Measurements from ENCODE around the gene RALGDS. TPM values are rescaled to one million over a fixed set of nuclear protein-coding genes. Genes with fewer than 3 reads are reported as not detected.

The RALGDS gene
- total RNA-seq, 6 experiments from 2014 or later, result 12.1 to 15.8 (median 14.8) TPM

DNA sequence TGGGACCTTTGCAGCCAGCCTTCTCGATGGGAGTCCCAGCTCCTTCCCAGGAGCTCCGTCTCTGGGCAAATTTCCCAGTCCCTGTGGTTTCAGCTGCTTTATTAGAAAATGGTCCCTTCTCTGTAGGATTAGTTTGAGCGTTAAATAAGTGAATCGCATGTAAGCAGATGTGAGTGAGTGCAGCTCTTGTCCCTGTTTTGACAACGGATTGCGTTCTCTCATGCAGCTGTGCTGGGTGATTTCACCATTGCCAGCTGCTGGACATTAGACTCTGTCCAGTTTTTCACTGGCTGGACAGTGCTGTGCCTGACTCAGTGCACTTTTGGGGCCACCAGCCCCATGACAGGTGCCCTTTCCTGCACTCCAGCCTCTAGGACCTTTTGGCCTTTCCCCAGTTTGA lies 70.9 kb downstream of the RALGDS start:
- no peak for DNase-seq
- no peak overlapping the region for H3K27ac Mint-ChIP-seq
- H3K27me3 Mint-ChIP-seq (ENCODE audit: insufficient read depth), result peaks cover 2% of the 10 kb centered on the region; the same call in 1 of the 2 replicates
- H3K36me3 Mint-ChIP-seq (ENCODE audit: low read depth), result peaks cover 11% of the 10 kb centered on the region
- peaks cover 13% of the 10 kb centered on the region for H3K4me1 Mint-ChIP-seq (ENCODE audit: low read depth)
- H3K4me3 Mint-ChIP-seq, result no peak overlapping the region
- H3K9me3 Mint-ChIP-seq, result no peaks in the 10 kb centered on the region
- TF ChIP-seq, protein P1, sequence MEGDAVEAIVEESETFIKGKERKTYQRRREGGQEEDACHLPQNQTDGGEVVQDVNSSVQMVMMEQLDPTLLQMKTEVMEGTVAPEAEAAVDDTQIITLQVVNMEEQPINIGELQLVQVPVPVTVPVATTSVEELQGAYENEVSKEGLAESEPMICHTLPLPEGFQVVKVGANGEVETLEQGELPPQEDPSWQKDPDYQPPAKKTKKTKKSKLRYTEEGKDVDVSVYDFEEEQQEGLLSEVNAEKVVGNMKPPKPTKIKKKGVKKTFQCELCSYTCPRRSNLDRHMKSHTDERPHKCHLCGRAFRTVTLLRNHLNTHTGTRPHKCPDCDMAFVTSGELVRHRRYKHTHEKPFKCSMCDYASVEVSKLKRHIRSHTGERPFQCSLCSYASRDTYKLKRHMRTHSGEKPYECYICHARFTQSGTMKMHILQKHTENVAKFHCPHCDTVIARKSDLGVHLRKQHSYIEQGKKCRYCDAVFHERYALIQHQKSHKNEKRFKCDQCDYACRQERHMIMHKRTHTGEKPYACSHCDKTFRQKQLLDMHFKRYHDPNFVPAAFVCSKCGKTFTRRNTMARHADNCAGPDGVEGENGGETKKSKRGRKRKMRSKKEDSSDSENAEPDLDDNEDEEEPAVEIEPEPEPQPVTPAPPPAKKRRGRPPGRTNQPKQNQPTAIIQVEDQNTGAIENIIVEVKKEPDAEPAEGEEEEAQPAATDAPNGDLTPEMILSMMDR (IDR thresholded peaks at IDR 0.05), result no peak

DNA sequence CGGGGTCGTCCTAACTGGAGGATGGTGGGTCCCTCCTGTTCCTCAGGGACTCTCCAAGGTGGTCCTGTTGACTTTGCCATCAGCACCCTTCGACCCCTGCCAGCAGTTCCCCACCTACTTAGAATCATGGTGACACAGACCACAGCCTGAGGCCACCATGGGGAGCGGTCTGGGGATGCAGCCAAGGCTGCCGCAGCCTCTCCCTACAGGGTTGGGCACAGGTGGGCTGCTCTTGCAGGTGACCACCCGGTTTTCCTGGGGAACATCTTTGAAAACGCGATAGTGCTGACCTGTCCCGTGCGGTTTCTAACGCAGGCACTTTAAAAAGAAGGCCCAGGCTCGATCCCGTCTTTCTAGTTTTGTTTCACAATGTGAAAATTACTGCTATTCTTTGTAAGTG lies 72.0 kb downstream of the RALGDS start:
- Mint-ChIP-seq H3K36me3 (ENCODE audit: low read depth) (peaks cover 9% of the 10 kb centered on the region), H3K27ac (no peak overlapping the region), H3K27me3 (ENCODE audit: insufficient read depth) (peaks cover 2% of the 10 kb centered on the region; the same call in 1 of the 2 replicates), H3K4me1 (ENCODE audit: low read depth) (peaks cover 2% of the 10 kb centered on the region; the same call in 1 of the 2 replicates), H3K4me3 (no peak overlapping the region), H3K9me3 (no peaks in the 10 kb centered on the region)
- no peak for DNase-seq
- TF ChIP-seq, protein P1 (IDR thresholded peaks at IDR 0.05), result no peak

DNA sequence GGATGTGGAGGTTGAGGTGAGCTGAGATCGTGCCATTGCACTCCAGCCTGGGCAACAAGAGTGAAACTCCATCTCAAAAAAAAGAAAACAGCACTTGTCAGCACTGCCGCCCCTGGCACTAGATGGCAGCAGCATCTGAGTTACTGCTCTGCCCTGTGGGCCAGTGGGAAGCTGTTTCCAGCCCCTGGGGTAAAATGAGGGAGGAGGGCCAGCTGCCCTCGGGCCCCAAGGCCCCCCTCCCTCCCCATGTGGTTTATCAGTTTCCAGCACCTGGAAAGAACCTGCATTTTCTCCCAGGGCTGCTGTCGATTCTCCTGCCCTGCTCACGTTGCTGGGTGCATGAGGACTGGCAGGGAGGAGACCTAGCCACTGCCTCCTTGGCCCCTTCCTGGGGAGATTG lies 72.4 kb downstream of the RALGDS start:
- no peaks in the 10 kb centered on the region for H3K4me1 Mint-ChIP-seq (ENCODE audit: low read depth)
- H3K4me3 Mint-ChIP-seq, result no peak overlapping the region
- DNase-seq, result peak; percentile 26
- no peak overlapping the region for H3K27ac Mint-ChIP-seq
- peaks cover 2% of the 10 kb centered on the region; the same call in 1 of the 2 replicates for H3K27me3 Mint-ChIP-seq (ENCODE audit: insufficient read depth)
- no peaks in the 10 kb centered on the region for H3K9me3 Mint-ChIP-seq
- H3K36me3 Mint-ChIP-seq (ENCODE audit: low read depth), result peaks cover 5% of the 10 kb centered on the region
- TF ChIP-seq, protein P1 (IDR thresholded peaks at IDR 0.05), result peak; percentile 75

Small RNA genes lying within 50 kb of the gene (microRNA-seq; reads per million reads assigned to microRNA genes)
- gene MIR6877, result 13.1 reads per million, percentile 15 among the genes with 10 or more reads in this experiment

Other genes starting within 250 kb of the RALGDS start
- gene AK8, start 243.0 kb downstream of the RALGDS start, total RNA-seq (2021; fragmentation: NEBNext Ultra II Directional; extraction: Animal tissue kit (Norgen Biotek cat#: 25700)), result under 1 TPM in 5 of 6 experiments, not detected in 1; 0.07 to 0.24 (median 0.12) TPM
- 1 to 10 TPM; 5.7 to 8.9 (median 6.3) TPM for gene SPACA9, start 242.3 kb downstream of the RALGDS start, total RNA-seq (2021; fragmentation: NEBNext Ultra II Directional; extraction: Animal tissue kit (Norgen Biotek cat#: 25700))
- gene TSC1, start 176.6 kb downstream of the RALGDS start, total RNA-seq (2021; fragmentation: NEBNext Ultra II Directional; extraction: Animal tissue kit (Norgen Biotek cat#: 25700)), result 10 to 100 TPM; 36.0 to 39.7 (median 37.1) TPM
- gene GFI1B, start 142.5 kb downstream of the RALGDS start, total RNA-seq (2021; fragmentation: NEBNext Ultra II Directional; extraction: Animal tissue kit (Norgen Biotek cat#: 25700)), result under 1 TPM in 1 of 6 experiments, not detected in 5; 0.18 TPM
- gene GTF3C5, start 90.2 kb downstream of the RALGDS start, total RNA-seq (2021; fragmentation: NEBNext Ultra II Directional; extraction: Animal tissue kit (Norgen Biotek cat#: 25700)), result 10 to 100 TPM; 34.5 to 40.2 (median 38.4) TPM
- under 1 TPM; 0.25 to 0.60 (median 0.43) TPM for gene CEL, start 59.3 kb downstream of the RALGDS start, total RNA-seq (2021; fragmentation: NEBNext Ultra II Directional; extraction: Animal tissue kit (Norgen Biotek cat#: 25700))
- 1 to 10 TPM; 1.1 to 2.8 (median 1.7) TPM for gene GBGT1, start 42.7 kb upstream of the RALGDS start, total RNA-seq (2021; fragmentation: NEBNext Ultra II Directional; extraction: Animal tissue kit (Norgen Biotek cat#: 25700))
- gene OBP2B, start 88.0 kb upstream of the RALGDS start, total RNA-seq (2021; fragmentation: NEBNext Ultra II Directional; extraction: Animal tissue kit (Norgen Biotek cat#: 25700)), result not detected
- not detected for gene ABO, start 154.0 kb upstream of the RALGDS start, total RNA-seq (2021; fragmentation: NEBNext Ultra II Directional; extraction: Animal tissue kit (Norgen Biotek cat#: 25700))
- 10 to 100 TPM; 11.2 to 19.3 (median 13.5) TPM for gene SURF6, start 214.9 kb upstream of the RALGDS start, total RNA-seq (2021; fragmentation: NEBNext Ultra II Directional; extraction: Animal tissue kit (Norgen Biotek cat#: 25700))
- 10 to 100 TPM; 17.9 to 22.3 (median 20.8) TPM for gene MED22, start 226.9 kb upstream of the RALGDS start, total RNA-seq (2021; fragmentation: NEBNext Ultra II Directional; extraction: Animal tissue kit (Norgen Biotek cat#: 25700))
- gene RPL7A, start 227.0 kb upstream of the RALGDS start, total RNA-seq (2021; fragmentation: NEBNext Ultra II Directional; extraction: Animal tissue kit (Norgen Biotek cat#: 25700)), result 1,000 to 10,000 TPM; 2,011 to 2,156 (median 2,046) TPM
- gene SURF1, start 235.2 kb upstream of the RALGDS start, total RNA-seq (2021; fragmentation: NEBNext Ultra II Directional; extraction: Animal tissue kit (Norgen Biotek cat#: 25700)), result 10 to 100 TPM; 25.3 to 29.1 (median 26.8) TPM
- 10 to 100 TPM; 16.6 to 20.9 (median 18.2) TPM for gene SURF2, start 235.3 kb upstream of the RALGDS start, total RNA-seq (2021; fragmentation: NEBNext Ultra II Directional; extraction: Animal tissue kit (Norgen Biotek cat#: 25700))